Measurements from ENCODE around the gene HIKESHI. TPM values are rescaled to one million over a fixed set of nuclear protein-coding genes. Genes with fewer than 3 reads are reported as not detected.

HIKESHI gene
- total and polyA plus RNA-seq, 2 of the 13 experiments (the other 11 are each of a cell fraction or from before 2014, with no cell fraction given), result 67.8 to 74.8 TPM

DNA sequence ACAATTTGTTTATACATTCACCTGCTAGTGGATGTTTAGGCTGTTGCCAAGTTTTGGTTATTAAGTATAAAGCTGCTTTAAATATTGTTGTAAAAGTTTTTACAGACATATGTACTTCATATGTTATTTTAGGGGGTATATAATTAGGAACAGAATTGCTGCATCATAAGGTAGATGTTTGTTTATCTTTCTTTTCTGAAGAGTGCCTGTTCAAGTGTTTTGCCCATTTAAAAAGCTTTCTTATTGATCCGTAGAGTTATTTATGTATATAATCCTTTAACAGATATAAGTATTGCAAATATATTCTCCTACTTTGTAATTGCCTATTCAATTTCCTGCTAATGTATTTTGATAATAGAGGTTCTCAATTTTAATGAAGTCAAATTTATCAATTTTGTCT lies 61.4 kb downstream of the HIKESHI start (continued):
- TF ChIP-seq, protein P1, sequence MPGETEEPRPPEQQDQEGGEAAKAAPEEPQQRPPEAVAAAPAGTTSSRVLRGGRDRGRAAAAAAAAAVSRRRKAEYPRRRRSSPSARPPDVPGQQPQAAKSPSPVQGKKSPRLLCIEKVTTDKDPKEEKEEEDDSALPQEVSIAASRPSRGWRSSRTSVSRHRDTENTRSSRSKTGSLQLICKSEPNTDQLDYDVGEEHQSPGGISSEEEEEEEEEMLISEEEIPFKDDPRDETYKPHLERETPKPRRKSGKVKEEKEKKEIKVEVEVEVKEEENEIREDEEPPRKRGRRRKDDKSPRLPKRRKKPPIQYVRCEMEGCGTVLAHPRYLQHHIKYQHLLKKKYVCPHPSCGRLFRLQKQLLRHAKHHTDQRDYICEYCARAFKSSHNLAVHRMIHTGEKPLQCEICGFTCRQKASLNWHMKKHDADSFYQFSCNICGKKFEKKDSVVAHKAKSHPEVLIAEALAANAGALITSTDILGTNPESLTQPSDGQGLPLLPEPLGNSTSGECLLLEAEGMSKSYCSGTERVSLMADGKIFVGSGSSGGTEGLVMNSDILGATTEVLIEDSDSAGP (CRISPR knock-in tag; IDR thresholded peaks at IDR 0.05; ENCODE audit: borderline replicate concordance), result no peak
- TF ChIP-seq HCFC1 (IDR thresholded peaks at IDR 0.05; ENCODE audit: low read depth, low read length) (no peak), ZNF160 (CRISPR knock-in tag; IDR thresholded peaks at IDR 0.05) (no peak), PAX8 (CRISPR knock-in tag; IDR thresholded peaks at IDR 0.05; ENCODE audit: borderline replicate concordance) (no peak), SALL2 (CRISPR knock-in tag; IDR thresholded peaks at IDR 0.05) (no peak), PTBP1 (IDR thresholded peaks at IDR 0.05; ENCODE audit: low read depth, low read length, poor library complexity, severe bottlenecking) (no peak), LCORL (IDR thresholded peaks at IDR 0.05) (no peak), LCORL (CRISPR knock-in tag; IDR thresholded peaks at IDR 0.05) (no peak)

- WGBS (ENCODE audit: low lambda C conversion rate), result 0% methylated on average over 2 of the region's 2 CpGs
- CTCF ChIA-PET (ENCODE audit: low intra/inter-chr PET ratio, low total read pairs), result no interaction called here
- Histone ChIP-seq H3K4me3 (replicated peaks in 1 of 3; ENCODE audit: insufficient read depth in 1 of 3, low read depth in 2 of 3, low read length in 3 of 3) (no peak overlapping the region), H3K9ac (ENCODE audit: insufficient read depth, low read depth, low read length) (no peak overlapping the region), H3K9me3 (ENCODE audit: low read length) (no peaks in the 10 kb centered on the region), H3K27me3 (ENCODE audit: control insufficient read depth in 1 of 2, insufficient read depth in 2 of 2, low read length in 2 of 2) (no peaks in the 10 kb centered on the region), H4K20me1 (ENCODE audit: insufficient read depth, low read length) (no peaks in the 10 kb centered on the region), H3K36me3 (replicated peaks in 1 of 2; ENCODE audit: control insufficient read depth in 1 of 2, insufficient read depth in 2 of 2, low read length in 2 of 2) (no peaks in the 10 kb centered on the region), H3K79me2 (ENCODE audit: insufficient read depth, low read length) (no peaks in the 10 kb centered on the region), H3K27ac (ENCODE audit: extremely low read length, insufficient read depth, low read length) (no peak overlapping the region), H3K4me1 (ENCODE audit: insufficient read depth, low read length) (no peaks in the 10 kb centered on the region), H2AFZ (ENCODE audit: low read length) (no peak overlapping the region), H3K4me2 (ENCODE audit: low read depth, low read length) (no peak overlapping the region)
- in situ Hi-C loops (cut with HindIII; ENCODE audit: extremely low pct_ligation_motif_present, low pct_unique_long_range_greater_than_20kb) (loop anchor here (25.0 kb wide), 1 partner anchor 447 kb away; the partner anchor contains the start of gene PRSS23), intact Hi-C loops (cut with micrococcal nuclease; ENCODE audit: unreplicated experiment) (no loop called here)
- POLR2A ChIA-PET, result no interaction called here
- no TSS peak for BruUV-seq (replicated peaks)
- no peak for DNase-seq (ENCODE audit: low spot score)
- FAIRE-seq, result no peak
- ATAC-seq, result no peak
- TF ChIP-seq, protein P2, sequence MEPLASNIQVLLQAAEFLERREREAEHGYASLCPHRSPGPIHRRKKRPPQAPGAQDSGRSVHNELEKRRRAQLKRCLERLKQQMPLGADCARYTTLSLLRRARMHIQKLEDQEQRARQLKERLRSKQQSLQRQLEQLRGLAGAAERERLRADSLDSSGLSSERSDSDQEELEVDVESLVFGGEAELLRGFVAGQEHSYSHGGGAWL (CRISPR knock-in tag; IDR thresholded peaks at IDR 0.05), result no peak
- TF ChIP-seq TSC22D2 (CRISPR knock-in tag; IDR thresholded peaks at IDR 0.05; ENCODE audit: borderline replicate concordance), result no peak
- TF ChIP-seq, protein P3, sequence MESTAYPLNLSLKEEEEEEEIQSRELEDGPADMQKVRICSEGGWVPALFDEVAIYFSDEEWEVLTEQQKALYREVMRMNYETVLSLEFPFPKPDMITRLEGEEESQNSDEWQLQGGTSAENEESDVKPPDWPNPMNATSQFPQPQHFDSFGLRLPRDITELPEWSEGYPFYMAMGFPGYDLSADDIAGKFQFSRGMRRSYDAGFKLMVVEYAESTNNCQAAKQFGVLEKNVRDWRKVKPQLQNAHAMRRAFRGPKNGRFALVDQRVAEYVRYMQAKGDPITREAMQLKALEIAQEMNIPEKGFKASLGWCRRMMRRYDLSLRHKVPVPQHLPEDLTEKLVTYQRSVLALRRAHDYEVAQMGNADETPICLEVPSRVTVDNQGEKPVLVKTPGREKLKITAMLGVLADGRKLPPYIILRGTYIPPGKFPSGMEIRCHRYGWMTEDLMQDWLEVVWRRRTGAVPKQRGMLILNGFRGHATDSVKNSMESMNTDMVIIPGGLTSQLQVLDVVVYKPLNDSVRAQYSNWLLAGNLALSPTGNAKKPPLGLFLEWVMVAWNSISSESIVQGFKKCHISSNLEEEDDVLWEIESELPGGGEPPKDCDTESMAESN (CRISPR knock-in tag; conservative IDR thresholded peaks at IDR 0.05), result no peak
- TF ChIP-seq ZNF850 (CRISPR knock-in tag; conservative IDR thresholded peaks at IDR 0.05), result no peak
- TF ChIP-seq TAF15 (IDR thresholded peaks at IDR 0.05; ENCODE audit: low read depth, low read length, poor library complexity, severe bottlenecking), result no peak
Measured at GRCh38 chr11:86365546-86365945, 63.5 kb downstream of the HIKESHI start.

All from HepG2 (cell line).